T1000 (cell line): Measurements from ENCODE around the gene SLC25A43.

Experiments used
- DNase-seq: peaks from one replicate; lab custom pipeline; 2025; ENCODE audit warnings: mixed read lengths; lab: John Stamatoyannopoulos, UW

SLC25A43 gene

GRCh38 chrX:119497185-119497584 is 98.0 kb downstream of the SLC25A43 start:
- no peak for DNase-seq

GRCh38 chrX:119500061-119500800 is 101.1 kb downstream of the SLC25A43 start:
- DNase-seq = no peak

GRCh38 chrX:119501511-119502148 is 102.5 kb downstream of the SLC25A43 start:
- DNase-seq = no peak

- DNase-seq = peak; percentile 2
Measured at GRCh38 chrX:119502727-119503483, 103.8 kb downstream of the SLC25A43 start.

- DNase-seq = peak; percentile 24
Measured at GRCh38 chrX:119503484-119503861, 104.3 kb downstream of the SLC25A43 start.
